T-helper 1 cell treated with Interleukin-12 subunit alpha and Interleukin-12 subunit beta and Interleukin-4 antibody, amounts not matched to agents 30 μg/mL and 1 μg/mL, for 36 hours (primary cell): ENCODE data around the gene GLYATL1B.
A peak's percentile ranks its signal among the peaks of the same experiment; 100 is the strongest.
"Not testable (repeated sequence)": the region's sequence is repeated elsewhere in the genome, so short reads cannot be mapped to it uniquely, and the experiment has no call there.

Experiments
- H3K27ac Mint-ChIP-seq: one replicate; pipeline ENCODE4 v1.8.0; 2021; ENCODE audit warnings: mild to moderate bottlenecking, mixed read lengths
- H3K27me3 Mint-ChIP-seq: one replicate; pipeline ENCODE4 v1.8.0; 2021; ENCODE audit warnings: low read depth, mixed read lengths
- H3K36me3 Mint-ChIP-seq: one replicate; pipeline ENCODE4 v1.8.0; 2021; ENCODE audit warnings: low read depth, mixed read lengths
- H3K4me1 Mint-ChIP-seq: one replicate; pipeline ENCODE4 v1.8.0; 2021; ENCODE audit warnings: low read depth, mixed read lengths
- H3K4me3 Mint-ChIP-seq: one replicate; pipeline ENCODE4 v1.8.0; 2021; ENCODE audit warnings: mild to moderate bottlenecking, moderate library complexity, mixed read lengths
- H3K9me3 Mint-ChIP-seq: one replicate; pipeline ENCODE4 v1.8.0; 2021; ENCODE audit warnings: mixed read lengths

Gene GLYATL1B

GRCh38 chr11:59114344-59114743, 28.2 kb downstream of the GLYATL1B start:
- Mint-ChIP-seq H3K36me3 (peaks cover 83% of the 10 kb centered on the region), H3K4me1 (peaks cover 33% of the 10 kb centered on the region), H3K9me3 (peaks cover 23% of the 10 kb centered on the region), H3K4me3 (no peak overlapping the region), H3K27me3 (no peaks in the 10 kb centered on the region), H3K27ac (no peak overlapping the region)

- Mint-ChIP-seq H3K27me3 (no peaks in the 10 kb centered on the region), H3K4me3 (no peak overlapping the region), H3K4me1 (peaks cover 23% of the 10 kb centered on the region), H3K36me3 (peaks cover 82% of the 10 kb centered on the region), H3K9me3 (peaks cover 24% of the 10 kb centered on the region), H3K27ac (no peak overlapping the region)
Measured at GRCh38 chr11:59115553-59115952, 29.4 kb downstream of the GLYATL1B start.

- Mint-ChIP-seq H3K27me3 (no peaks in the 10 kb centered on the region), H3K36me3 (peaks cover 85% of the 10 kb centered on the region), H3K9me3 (peaks cover 28% of the 10 kb centered on the region), H3K4me1 (peaks cover 15% of the 10 kb centered on the region), H3K4me3 (no peak overlapping the region), H3K27ac (no peak overlapping the region)
Measured at GRCh38 chr11:59117774-59118173, 31.7 kb downstream of the GLYATL1B start.

GRCh38 chr11:59119826-59120225, 33.7 kb downstream of the GLYATL1B start:
- Mint-ChIP-seq H3K27ac (no peak overlapping the region), H3K27me3 (no peaks in the 10 kb centered on the region), H3K9me3 (peaks cover 40% of the 10 kb centered on the region), H3K4me3 (no peak overlapping the region), H3K4me1 (peaks cover 2% of the 10 kb centered on the region), H3K36me3 (peaks cover 81% of the 10 kb centered on the region)

GRCh38 chr11:59135648-59136461, 49.7 kb downstream of the GLYATL1B start:
- no peaks in the 10 kb centered on the region for H3K27me3 Mint-ChIP-seq
- no peak overlapping the region for H3K27ac Mint-ChIP-seq
- H3K36me3 Mint-ChIP-seq = peaks cover 41% of the 10 kb centered on the region
- H3K9me3 Mint-ChIP-seq = peaks cover 25% of the 10 kb centered on the region
- H3K4me3 Mint-ChIP-seq = peak overlapping the region; percentile 77
- H3K4me1 Mint-ChIP-seq = peaks cover 16% of the 10 kb centered on the region

GRCh38 chr11:59136551-59136950, 50.4 kb downstream of the GLYATL1B start:
- not testable (repeated sequence) for H3K27me3 Mint-ChIP-seq, H3K27ac Mint-ChIP-seq, H3K4me3 Mint-ChIP-seq
- Mint-ChIP-seq H3K36me3 (peaks cover 37% of the 10 kb centered on the region), H3K4me1 (peaks cover 20% of the 10 kb centered on the region), H3K9me3 (peaks cover 19% of the 10 kb centered on the region)

- peaks cover 13% of the 10 kb centered on the region for H3K9me3 Mint-ChIP-seq
- H3K4me1 Mint-ChIP-seq = peaks cover 24% of the 10 kb centered on the region
- H3K4me3 Mint-ChIP-seq = no peak overlapping the region
- no peak overlapping the region for H3K27ac Mint-ChIP-seq
- peaks cover 31% of the 10 kb centered on the region for H3K36me3 Mint-ChIP-seq
- H3K27me3 Mint-ChIP-seq = no peaks in the 10 kb centered on the region
Measured at GRCh38 chr11:59137190-59137589, 51.1 kb downstream of the GLYATL1B start.

- Mint-ChIP-seq H3K9me3 (no peaks in the 10 kb centered on the region), H3K27ac (no peak overlapping the region), H3K4me1 (peaks cover 33% of the 10 kb centered on the region), H3K4me3 (no peak overlapping the region), H3K27me3 (no peaks in the 10 kb centered on the region), H3K36me3 (peaks cover 24% of the 10 kb centered on the region)
Measured at GRCh38 chr11:59138643-59139042, 52.5 kb downstream of the GLYATL1B start.

- Mint-ChIP-seq H3K4me3 (peak overlapping the region; percentile 97), H3K9me3 (no peaks in the 10 kb centered on the region), H3K36me3 (peaks cover 26% of the 10 kb centered on the region), H3K4me1 (peaks cover 38% of the 10 kb centered on the region), H3K27ac (no peak overlapping the region), H3K27me3 (no peaks in the 10 kb centered on the region)
Measured at GRCh38 chr11:59141191-59141590, 55.1 kb downstream of the GLYATL1B start.

GRCh38 chr11:59141673-59142460, 55.8 kb downstream of the GLYATL1B start:
- peaks cover 31% of the 10 kb centered on the region for H3K36me3 Mint-ChIP-seq
- no peaks in the 10 kb centered on the region for H3K9me3 Mint-ChIP-seq
- H3K4me1 Mint-ChIP-seq = peaks cover 42% of the 10 kb centered on the region
- no peaks in the 10 kb centered on the region for H3K27me3 Mint-ChIP-seq
- H3K27ac Mint-ChIP-seq = peak overlapping the region; percentile 96
- H3K4me3 Mint-ChIP-seq = peak overlapping the region; percentile 97

GRCh38 chr11:59142530-59143507, 56.7 kb downstream of the GLYATL1B start, which contains the start of gene FAM111A:
Gene FAM111A, plus strand, starts transcription at chr11:59142856. Its CDS starts 6,017 bp downstream, at chr11:59148873.
- no peaks in the 10 kb centered on the region for H3K9me3 Mint-ChIP-seq
- peak within 1 kb of the TSS; percentile 96 for H3K27ac Mint-ChIP-seq
- peaks cover 50% of the 10 kb centered on the region for H3K4me1 Mint-ChIP-seq
- no peaks in the 10 kb centered on the region for H3K27me3 Mint-ChIP-seq
- H3K36me3 Mint-ChIP-seq = peaks cover 36% of the 10 kb centered on the region
- H3K4me3 Mint-ChIP-seq = peak within 1 kb of the TSS; percentile 97

GRCh38 chr11:59144096-59144495, 58.0 kb downstream of the GLYATL1B start:
- H3K9me3 Mint-ChIP-seq = no peaks in the 10 kb centered on the region
- peak overlapping the region; percentile 97 for H3K4me3 Mint-ChIP-seq
- H3K27ac Mint-ChIP-seq = peak overlapping the region; percentile 96
- peaks cover 42% of the 10 kb centered on the region for H3K36me3 Mint-ChIP-seq
- H3K4me1 Mint-ChIP-seq = peaks cover 60% of the 10 kb centered on the region
- no peaks in the 10 kb centered on the region for H3K27me3 Mint-ChIP-seq
